KBM-7 (cell line): ENCODE measurements around the gene KRT75.
"Not testable (repeated sequence)": the region's sequence is repeated elsewhere in the genome, so short reads cannot be mapped to it uniquely, and the experiment has no call there.

Experiments used
- DNase-seq: peaks from one replicate; pipeline ENCODE4 v3.0.0-alpha.2; 2015
- in situ Hi-C: fragments of 300-500 bp; cut with MboI; formaldehyde crosslinking; loops from 2 replicates; pipeline ENCODE4 v1.14.3; 2020; ENCODE audit warnings: low sequenced_read_pairs, low pct_unique_long_range_greater_than_20kb, mixed read lengths

The KRT75 gene

GRCh38 chr12:52434081-52434733, at the start of gene KRT75:
TSS of gene KRT75 (minus strand) at chr12:52434371. CDS start at chr12:52434304, 67 bp downstream.
- no peak for DNase-seq

GRCh38 chr12:52480073-52480472, 45.9 kb upstream of the KRT75 start:
- no peak for DNase-seq
- in situ Hi-C loops, result no loop called here

More at GRCh38 chr12:52434081-52434733, at the start of gene KRT75:
- in situ Hi-C loops, result no loop called here

GRCh38 chr12:52477651-52478050, 43.5 kb upstream of the KRT75 start:
- no peak for DNase-seq
- in situ Hi-C loops, result no loop called here

GRCh38 chr12:52474212-52474611, 40.0 kb upstream of the KRT75 start:
- no peak for DNase-seq
- in situ Hi-C loops, result no loop called here

- in situ Hi-C loops, result no loop called here
- no peak for DNase-seq
Measured at GRCh38 chr12:52473768-52474167, 39.6 kb upstream of the KRT75 start, which contains the start of gene KRT6C. TSS of gene KRT6C (minus strand) at chr12:52473805. CDS start at chr12:52473737, 68 bp downstream.

GRCh38 chr12:52469853-52470252, 35.7 kb upstream of the KRT75 start:
- in situ Hi-C loops, result no loop called here
- no peak for DNase-seq

- DNase-seq, result no peak
- in situ Hi-C loops, result no loop called here
Measured at GRCh38 chr12:52464897-52465296, 30.7 kb upstream of the KRT75 start.

GRCh38 chr12:52461693-52462092, 27.5 kb upstream of the KRT75 start:
- in situ Hi-C loops, result no loop called here
- no peak for DNase-seq

- in situ Hi-C loops, result no loop called here
- no peak for DNase-seq
Measured at GRCh38 chr12:52458861-52459260, 24.7 kb upstream of the KRT75 start.

- DNase-seq, result no peak
- in situ Hi-C loops, result no loop called here
Measured at GRCh38 chr12:52455821-52456220, 21.6 kb upstream of the KRT75 start.

- in situ Hi-C loops, result no loop called here
- DNase-seq, result no peak
Measured at GRCh38 chr12:52454411-52455201, 20.4 kb upstream of the KRT75 start.

GRCh38 chr12:52452101-52452500, 17.9 kb upstream of the KRT75 start, which contains the start of gene KRT6B:
TSS of gene KRT6B (minus strand) at chr12:52452146. CDS start at chr12:52452078, 68 bp downstream.
- DNase-seq, result no peak
- in situ Hi-C loops, result no loop called here

GRCh38 chr12:52448228-52448627, 14.1 kb upstream of the KRT75 start:
- in situ Hi-C loops, result no loop called here

GRCh38 chr12:52447196-52447595, 13.0 kb upstream of the KRT75 start:
- in situ Hi-C loops, DNase-seq: not testable (repeated sequence)

More at GRCh38 chr12:52448228-52448627, 14.1 kb upstream of the KRT75 start:
- DNase-seq, result no peak

- no peak for DNase-seq
- in situ Hi-C loops, result no loop called here
Measured at GRCh38 chr12:52446367-52447045, 12.3 kb upstream of the KRT75 start.

- no peak for DNase-seq
- in situ Hi-C loops, result no loop called here
Measured at GRCh38 chr12:52445876-52446275, 11.7 kb upstream of the KRT75 start.

GRCh38 chr12:52444647-52445595, 10.8 kb upstream of the KRT75 start:
- in situ Hi-C loops, result no loop called here
- no peak for DNase-seq

GRCh38 chr12:52443966-52444365, 9.8 kb upstream of the KRT75 start:
- DNase-seq, result no peak
- in situ Hi-C loops, result no loop called here

- DNase-seq, result no peak
- in situ Hi-C loops, result no loop called here
Measured at GRCh38 chr12:52442600-52443061, 8.5 kb upstream of the KRT75 start.
